Mononuclear cell (primary cell): ENCODE measurements around the gene SOX18. TPM values are rescaled to one million over a fixed set of nuclear protein-coding genes. Genes with fewer than 3 reads are reported as not detected.
"Not testable (repeated sequence)": the region's sequence is repeated elsewhere in the genome, so short reads cannot be mapped to it uniquely, and the experiment has no call there.

Experiments used
- H3K27me3 ChIP-seq: 2 replicates; pipeline ENCODE4 v1.6.0; 2011; ENCODE audit warnings: low read length, control low read depth; ENCODE audit not compliant: insufficient read depth
- H3K4me1 ChIP-seq: 2 replicates; pipeline ENCODE4 v1.5.1; 2011; ENCODE audit warnings: mild to moderate bottlenecking, low read length, control low read depth; ENCODE audit not compliant: insufficient read depth
- H3K4me3 ChIP-seq: 2 replicates; pipeline ENCODE4 v1.5.1; 2011; ENCODE audit warnings: mild to moderate bottlenecking, low read length, moderate library complexity
- H3K9me3 ChIP-seq: 2 replicates; pipeline ENCODE4 v1.5.1; 2011; ENCODE audit warnings: low read depth, mild to moderate bottlenecking, control low read depth, low read length
- total RNA-seq: library from RNA; depleted of rRNA; stranded (reverse); fragments of >200 nt; gene quantifications from one replicate; pipeline ENCODE4 v1.2.3, GENCODE V29; 2012

SOX18 gene
- total RNA-seq, 1 donor: not detected

- no peak overlapping the region for H3K4me3 ChIP-seq
Measured at GRCh38 chr20:64022671-64023360, 26.6 kb downstream of the SOX18 start.

GRCh38 chr20:64021124-64021975, 28.1 kb downstream of the SOX18 start:
- H3K9me3 ChIP-seq: no peaks in the 10 kb centered on the region
- H3K27me3 ChIP-seq: no peaks in the 10 kb centered on the region
- no peak overlapping the region for H3K4me3 ChIP-seq
- no peaks in the 10 kb centered on the region for H3K4me1 ChIP-seq

More at GRCh38 chr20:64022671-64023360, 26.6 kb downstream of the SOX18 start:
- no peaks in the 10 kb centered on the region for H3K27me3 ChIP-seq
- no peaks in the 10 kb centered on the region for H3K9me3 ChIP-seq
- no peaks in the 10 kb centered on the region for H3K4me1 ChIP-seq

GRCh38 chr20:64015635-64016034, 33.8 kb downstream of the SOX18 start:
- Histone ChIP-seq H3K4me1 (peaks cover 23% of the 10 kb centered on the region), H3K27me3 (no peaks in the 10 kb centered on the region), H3K9me3 (no peaks in the 10 kb centered on the region), H3K4me3 (no peak overlapping the region)

GRCh38 chr20:64012385-64013154, 36.9 kb downstream of the SOX18 start:
- H3K27me3 ChIP-seq, H3K4me3 ChIP-seq, H3K9me3 ChIP-seq: not testable (repeated sequence)
- H3K4me1 ChIP-seq: peaks cover 27% of the 10 kb centered on the region

GRCh38 chr20:64011366-64011779, 38.1 kb downstream of the SOX18 start:
- Histone ChIP-seq H3K27me3 (no peaks in the 10 kb centered on the region), H3K4me3 (no peak overlapping the region), H3K9me3 (no peaks in the 10 kb centered on the region), H3K4me1 (peaks cover 27% of the 10 kb centered on the region)

- Histone ChIP-seq H3K4me3 (no peak overlapping the region), H3K9me3 (no peaks in the 10 kb centered on the region), H3K27me3 (no peaks in the 10 kb centered on the region), H3K4me1 (peaks cover 27% of the 10 kb centered on the region)
Measured at GRCh38 chr20:64010711-64011237, 38.7 kb downstream of the SOX18 start.

GRCh38 chr20:64009811-64010387, 39.5 kb downstream of the SOX18 start:
- Histone ChIP-seq H3K9me3 (no peaks in the 10 kb centered on the region), H3K4me3 (no peak overlapping the region), H3K27me3 (no peaks in the 10 kb centered on the region), H3K4me1 (peaks cover 27% of the 10 kb centered on the region)

GRCh38 chr20:64006902-64007301, 42.5 kb downstream of the SOX18 start:
- Histone ChIP-seq H3K4me1 (peaks cover 12% of the 10 kb centered on the region), H3K9me3 (no peaks in the 10 kb centered on the region), H3K4me3 (no peak overlapping the region), H3K27me3 (no peaks in the 10 kb centered on the region)

- Histone ChIP-seq H3K4me1 (peaks cover 12% of the 10 kb centered on the region), H3K9me3 (no peaks in the 10 kb centered on the region), H3K27me3 (no peaks in the 10 kb centered on the region), H3K4me3 (no peak overlapping the region)
Measured at GRCh38 chr20:64006490-64006889, 42.9 kb downstream of the SOX18 start.

- no peaks in the 10 kb centered on the region for H3K27me3 ChIP-seq
- H3K4me1 ChIP-seq: peaks cover 5% of the 10 kb centered on the region
- no peaks in the 10 kb centered on the region for H3K9me3 ChIP-seq
- no peak overlapping the region for H3K4me3 ChIP-seq
Measured at GRCh38 chr20:64005394-64005793, 44.0 kb downstream of the SOX18 start.

GRCh38 chr20:64003960-64004725, 45.3 kb downstream of the SOX18 start:
- Histone ChIP-seq H3K9me3 (no peaks in the 10 kb centered on the region), H3K27me3 (no peaks in the 10 kb centered on the region), H3K4me3 (no peak overlapping the region), H3K4me1 (no peaks in the 10 kb centered on the region)

- H3K27me3 ChIP-seq: no peaks in the 10 kb centered on the region
- H3K4me1 ChIP-seq: no peaks in the 10 kb centered on the region
- no peaks in the 10 kb centered on the region for H3K9me3 ChIP-seq
- no peak overlapping the region for H3K4me3 ChIP-seq
Measured at GRCh38 chr20:64001607-64002011, 47.8 kb downstream of the SOX18 start.

GRCh38 chr20:64000906-64001305, 48.5 kb downstream of the SOX18 start:
- Histone ChIP-seq H3K4me1 (no peaks in the 10 kb centered on the region), H3K9me3 (no peaks in the 10 kb centered on the region), H3K4me3 (no peak overlapping the region), H3K27me3 (no peaks in the 10 kb centered on the region)
